GM21528 (cell line): ENCODE data around the gene PLA2G15.

Experiments used
- ATAC-seq: cut with Tn5 transposase; IDR thresholded peaks from one replicate; pipeline ENCODE4 v1.9.1; 2021; ENCODE audit warnings: mild to moderate bottlenecking, moderate library complexity; ENCODE audit not compliant: unreplicated experiment, low FRiP score

The PLA2G15 gene

GRCh38 chr16:68244903-68245853 is at the start of gene PLA2G15:
Gene PLA2G15 (plus strand): TSS chr16:68245373. CDS start chr16:68245427, 54 bp downstream.
- peak; percentile 76 for ATAC-seq

DNA sequence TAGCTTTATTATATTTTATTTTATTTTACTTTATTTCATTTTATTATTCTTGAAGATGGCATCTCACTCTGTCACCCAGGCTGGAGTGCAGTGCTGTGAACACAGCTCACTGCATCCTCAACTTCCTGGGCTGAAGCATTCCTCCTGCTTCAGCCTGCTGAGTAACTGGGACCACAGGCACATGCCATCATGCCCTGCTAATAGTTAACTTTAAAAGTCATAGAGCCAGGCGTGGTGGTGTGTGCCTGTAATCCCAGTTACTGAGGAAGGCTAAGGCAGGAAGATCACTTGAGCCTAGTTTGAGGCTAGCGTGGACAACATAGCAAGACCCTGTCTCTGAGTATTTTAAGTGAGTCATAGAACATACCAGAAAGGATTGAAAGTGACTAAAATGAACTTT is 47.9 kb upstream of the PLA2G15 start:
- ATAC-seq: no peak

DNA sequence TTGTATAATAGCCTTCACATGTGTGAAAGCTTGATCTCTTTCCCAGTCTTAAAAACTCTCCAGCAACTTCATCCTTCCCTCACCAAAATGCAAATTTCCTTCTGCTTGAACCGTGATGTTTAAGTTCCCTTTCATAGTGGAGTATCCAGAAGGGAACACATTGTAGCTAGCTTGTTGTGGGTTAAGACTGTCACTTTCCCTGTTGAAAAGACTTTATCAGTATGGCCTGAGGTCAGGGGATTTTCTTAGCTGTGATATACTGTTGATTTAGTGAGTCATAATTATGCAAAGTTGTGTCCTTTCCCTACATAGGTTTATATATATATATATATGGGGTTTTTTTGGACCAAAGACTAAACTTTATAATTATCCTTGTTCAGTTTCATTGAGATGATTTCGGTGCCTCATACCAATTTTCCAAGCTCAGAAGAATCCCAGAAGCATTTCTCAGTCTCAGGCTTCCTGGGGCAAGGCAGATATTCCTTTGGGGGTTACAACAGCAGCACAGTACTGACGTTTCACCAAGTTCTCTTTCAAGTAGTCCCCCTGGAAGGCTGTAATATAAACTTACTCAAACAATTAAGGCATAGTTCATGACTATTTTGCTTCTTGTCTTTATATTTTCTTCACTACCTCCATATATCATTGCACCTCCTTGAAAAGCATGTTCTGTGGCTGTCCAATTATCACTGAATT is 44.9 kb upstream of the PLA2G15 start:
- no peak for ATAC-seq

DNA sequence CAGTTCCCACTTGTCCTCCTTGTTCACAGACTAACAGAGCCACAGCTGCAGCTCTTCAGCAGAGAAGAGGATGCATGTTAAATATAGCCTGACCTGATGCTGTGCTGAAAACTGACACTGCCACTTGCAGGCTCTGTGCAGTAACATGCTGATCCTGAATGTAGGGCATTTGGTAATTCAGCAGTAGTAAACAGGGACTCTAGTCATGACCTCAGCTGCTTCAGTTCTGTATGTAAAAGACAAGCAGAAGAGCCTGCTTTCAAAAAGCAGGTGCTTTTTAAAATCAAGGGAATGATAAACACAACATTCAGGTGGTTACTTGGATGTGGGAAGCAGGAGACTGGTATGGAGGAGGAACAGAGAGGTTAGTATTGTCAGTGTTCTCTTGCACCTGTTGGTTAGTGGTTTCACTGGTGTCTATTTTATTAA is 43.1 kb upstream of the PLA2G15 start:
- ATAC-seq: no peak

- ATAC-seq: no peak
Measured at GRCh38 chr16:68206245-68206644, 38.9 kb upstream of the PLA2G15 start.

DNA sequence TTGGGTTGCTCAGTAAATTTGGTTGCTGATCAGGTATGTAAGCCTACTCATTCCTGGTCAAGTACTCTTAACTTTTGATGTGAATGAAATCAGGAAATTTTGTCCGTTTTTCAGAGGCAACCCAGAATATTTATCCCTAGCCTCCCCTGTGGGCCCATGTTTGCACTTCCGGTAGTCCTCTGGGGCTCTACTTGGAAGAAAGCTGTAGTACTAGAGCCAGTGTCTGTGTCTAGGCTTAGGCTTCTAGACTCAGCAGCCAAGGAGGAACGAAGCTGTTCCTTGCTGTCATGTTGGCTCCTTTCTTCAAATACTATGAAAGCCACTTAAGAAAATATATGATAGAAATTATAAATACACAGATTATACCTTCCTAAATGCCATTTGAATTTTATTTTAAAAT is 30.4 kb upstream of the PLA2G15 start:
- no peak for ATAC-seq

DNA sequence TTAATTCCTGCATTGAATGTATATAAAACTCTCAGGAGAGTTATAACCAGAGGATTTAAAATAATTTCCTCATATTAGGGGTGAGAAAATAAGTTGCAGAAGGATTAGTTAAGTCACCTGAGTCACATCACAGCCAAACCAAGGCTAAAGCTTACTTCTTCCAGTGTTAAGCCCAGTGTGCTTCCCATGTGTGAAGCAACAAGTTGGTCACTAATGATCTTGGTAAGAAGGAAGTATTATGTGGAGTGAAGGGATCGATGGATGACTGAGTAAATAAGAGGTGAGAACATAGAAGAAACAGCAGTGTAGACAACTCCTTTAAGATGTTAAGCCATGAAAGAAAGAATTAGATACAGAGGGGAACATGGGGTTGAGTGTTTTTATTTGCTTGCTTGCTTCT is 29.9 kb upstream of the PLA2G15 start:
- no peak for ATAC-seq

GRCh38 chr16:68216240-68216639 is 28.9 kb upstream of the PLA2G15 start:
- ATAC-seq: no peak

GRCh38 chr16:68217506-68217905 is 27.7 kb upstream of the PLA2G15 start:
- no peak for ATAC-seq

GRCh38 chr16:68219725-68220351 is 25.3 kb upstream of the PLA2G15 start:
- no peak for ATAC-seq

DNA sequence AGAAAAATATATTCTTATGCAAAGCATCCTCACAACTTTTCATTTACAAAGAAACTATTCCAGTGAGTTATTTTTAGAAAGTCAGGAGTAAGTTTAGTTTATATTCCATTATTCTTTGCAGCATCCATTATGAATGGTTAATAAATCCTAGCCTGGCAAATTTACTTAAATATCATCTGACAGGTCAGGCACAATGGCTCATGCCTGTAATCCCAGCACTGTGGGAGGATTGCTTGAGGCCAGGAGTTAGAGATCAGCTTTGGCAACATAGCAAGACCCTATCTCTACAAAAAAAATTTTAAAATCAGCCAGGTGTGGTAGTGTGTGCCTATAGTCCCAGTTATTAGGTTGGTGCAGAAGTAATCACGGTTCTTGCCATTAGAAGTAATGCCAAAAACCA is 22.1 kb upstream of the PLA2G15 start:
- no peak for ATAC-seq

DNA sequence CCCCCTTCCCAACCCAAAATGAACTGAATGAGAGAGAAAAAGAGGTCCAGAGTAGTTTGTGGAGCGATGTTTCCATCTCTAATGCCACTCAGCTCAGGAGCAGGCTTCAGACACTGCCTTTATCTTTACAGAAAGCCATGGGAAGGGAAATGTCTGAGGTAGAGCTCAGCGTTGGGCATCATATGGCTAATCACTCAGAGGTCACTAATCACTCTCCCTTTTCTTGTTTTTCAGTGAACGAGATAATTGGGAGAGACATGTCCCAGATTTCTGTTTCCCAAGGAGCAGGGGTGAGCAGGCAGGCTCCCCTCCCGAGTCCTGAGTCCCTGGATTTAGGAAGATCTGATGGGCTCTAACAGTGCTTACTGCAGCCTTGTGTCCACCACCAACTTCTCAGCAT is 19.1 kb upstream of the PLA2G15 start:
- no peak for ATAC-seq

DNA sequence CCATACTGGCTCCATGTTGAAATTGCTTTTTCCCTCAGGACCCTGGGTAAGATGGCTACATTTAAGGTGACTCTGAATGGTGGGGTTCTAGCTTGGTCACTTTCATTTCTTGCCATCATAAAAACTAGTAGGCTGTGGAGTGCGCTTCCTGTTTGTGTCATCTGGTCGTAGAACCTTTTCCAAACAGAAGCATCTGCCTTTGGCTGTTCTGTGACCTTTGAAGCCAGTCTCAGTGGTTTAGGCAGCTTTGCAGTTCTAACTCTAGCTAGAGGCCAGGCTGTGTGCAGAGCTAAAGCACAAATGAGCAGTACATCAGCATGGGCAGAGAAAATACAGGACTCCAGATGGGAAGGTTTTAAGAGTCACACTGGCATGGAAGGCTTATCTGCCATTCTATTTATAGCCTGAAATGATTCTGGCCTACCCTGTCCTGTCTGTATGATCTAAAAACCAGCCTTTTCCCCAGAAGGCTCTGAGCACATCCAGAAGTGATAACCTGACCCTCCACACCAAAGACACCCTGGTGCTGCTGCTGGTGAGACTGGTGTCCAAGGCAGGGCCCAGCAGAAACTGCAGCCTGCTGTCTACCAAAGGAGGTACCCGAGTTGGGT is 17.9 kb upstream of the PLA2G15 start:
- ATAC-seq: no peak

DNA sequence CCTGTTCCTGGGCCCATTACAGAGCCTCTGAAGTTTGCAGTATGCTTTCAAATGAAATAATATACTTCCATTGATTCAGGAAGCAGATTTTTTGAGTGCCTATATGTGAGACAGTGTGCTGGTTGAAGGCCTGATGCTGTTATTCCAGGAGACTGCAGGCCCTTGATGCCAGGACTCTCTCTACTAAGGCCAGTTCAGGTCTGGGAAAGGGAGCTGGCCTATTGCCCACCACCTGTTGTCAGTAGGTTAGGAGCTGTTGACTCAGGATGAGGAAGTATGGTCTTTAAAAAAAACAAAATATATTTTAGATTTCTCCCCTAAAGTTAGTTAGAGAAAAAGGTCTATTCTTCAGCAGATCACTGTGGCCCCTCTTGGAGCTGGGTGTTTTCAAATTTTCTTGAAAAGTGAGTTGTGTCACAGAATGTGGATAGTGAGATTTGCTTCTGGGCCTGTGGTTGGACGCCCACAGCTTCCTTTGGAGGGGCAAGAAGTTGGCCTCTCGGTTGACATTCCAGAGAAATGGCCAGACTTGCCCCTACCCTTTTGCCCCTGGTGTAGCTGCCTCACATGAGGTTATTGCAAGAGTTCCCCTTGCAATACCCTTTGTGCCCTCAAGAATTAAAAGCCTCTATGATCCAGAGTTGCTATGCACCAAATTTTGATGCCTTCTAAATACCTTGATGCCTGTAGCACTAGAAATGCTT is 17.2 kb upstream of the PLA2G15 start:
- ATAC-seq: no peak

- no peak for ATAC-seq
Measured at GRCh38 chr16:68228652-68229051, 16.5 kb upstream of the PLA2G15 start.

- no peak for ATAC-seq
Measured at GRCh38 chr16:68229431-68230175, 15.6 kb upstream of the PLA2G15 start.

DNA sequence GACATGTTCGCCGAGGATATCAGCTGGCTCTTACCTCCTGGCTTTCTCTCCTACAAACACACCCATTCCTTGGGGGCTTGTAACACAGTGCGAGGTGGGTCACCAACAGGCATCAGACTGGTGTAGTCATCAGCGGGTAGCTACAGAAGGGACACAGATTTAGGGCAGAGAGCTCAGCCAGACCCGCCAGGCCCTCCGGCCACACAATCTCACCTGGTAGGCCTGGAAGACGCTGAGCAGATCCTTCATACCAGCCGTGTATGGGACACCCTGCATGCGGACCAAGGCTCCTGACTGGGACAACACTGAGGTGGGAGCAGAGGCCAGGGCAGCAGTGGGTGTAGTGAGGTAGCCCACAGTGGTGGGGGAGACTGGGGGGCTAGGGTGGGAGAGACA is 15.0 kb upstream of the PLA2G15 start:
- ATAC-seq: no peak

GRCh38 chr16:68230956-68231355 is 14.2 kb upstream of the PLA2G15 start:
- ATAC-seq: no peak

DNA sequence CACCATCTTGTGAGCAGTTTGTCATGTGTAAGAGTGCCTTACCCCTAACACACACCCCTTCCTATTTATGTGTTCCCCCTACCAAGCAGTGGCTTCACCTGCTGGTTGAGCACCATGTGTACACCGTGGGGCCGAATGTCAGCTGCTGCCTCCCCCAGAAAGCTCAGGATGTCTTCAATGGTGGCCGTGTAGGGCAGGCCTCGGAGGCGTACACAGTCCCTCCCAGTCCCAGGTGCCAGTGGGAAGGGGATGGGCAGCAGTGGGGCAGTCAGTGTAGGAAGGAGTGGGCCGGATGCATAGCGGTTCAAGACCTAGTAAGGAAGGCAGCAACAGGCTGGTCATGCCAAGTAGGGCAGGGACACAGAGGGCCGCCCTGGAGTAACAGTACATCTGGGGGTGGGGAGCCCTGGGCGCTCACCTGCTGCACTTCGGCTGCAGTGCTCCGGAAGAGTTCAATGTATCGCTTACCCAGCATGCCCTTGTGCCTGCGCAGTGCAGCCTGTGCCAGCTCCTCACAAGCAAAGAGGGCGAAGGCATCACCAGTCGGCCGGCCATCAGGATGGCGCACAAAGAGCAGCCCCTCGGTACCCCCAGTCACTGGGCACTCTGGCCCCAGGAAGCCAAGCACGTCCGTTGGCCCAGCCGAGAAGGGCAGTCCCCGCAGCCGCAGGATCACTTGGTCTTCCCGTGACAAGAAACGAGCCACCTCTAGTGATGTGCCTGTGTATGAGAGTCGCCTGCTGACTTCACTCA is 13.6 kb upstream of the PLA2G15 start:
- no peak for ATAC-seq
